HepG2 (cell line): ENCODE data around the gene DIP2C. TPM values are rescaled to one million over a fixed set of nuclear protein-coding genes. Genes with fewer than 3 reads are reported as not detected.

Experiments used
- ATAC-seq: fragments of 200-7000 bp; cut with Tn5 transposase; 3 replicates; pipeline ENCODE4 v1.9.1; 2020; ENCODE audit warnings: mild to moderate bottlenecking, moderate library complexity
- BruUV-seq: library from RNA; stranded (reverse); fragments of 400-500 nt; replicated peaks from 2 replicates; lab custom pipeline; 2021; lab: Mats Ljungman, UMichigan
- CTCF ChIA-PET: fragments of 300-600 bp; formaldehyde crosslinking; extraction: SDS; loops from one replicate; lab custom pipeline; 2021; ENCODE audit warnings: low total read pairs, inconsistent platforms, low intra/inter-chr PET ratio; lab: Yijun Ruan, JAX
- POLR2A ChIA-PET: fragments of 350-600 bp; sonication (Branson Sonifier 250); formaldehyde crosslinking; loops from one replicate; lab custom pipeline; 2020; ENCODE audit warnings: antibody characterized with exemption, inconsistent platforms; lab: Yijun Ruan, JAX
- DNase-seq: peaks from one replicate; pipeline ENCODE4 v3.0.0-alpha.2; 2015; ENCODE audit warnings: low spot score
- FAIRE-seq: peaks from 3 replicates; lab custom pipeline; 2011; peaks lifted over from hg19 to GRCh38; lab: Jason Lieb, UNC
- H2AFZ ChIP-seq: one replicate; pipeline ENCODE4 v1.6.1; 2011; ENCODE audit warnings: low read length, inconsistent platforms
- H3K27ac ChIP-seq: fragments of 300-600 bp; 3 replicates; pipeline ENCODE4 v1.8.0; 2011; ENCODE audit warnings: mixed run types, mild to moderate bottlenecking, mixed read lengths, low read length, inconsistent platforms; ENCODE audit not compliant: insufficient read depth; ENCODE audit errors: extremely low read length
- H3K27me3 ChIP-seq, 2 experiments: fragments of 200-600 bp in 1 of 2; 2 replicates in 1 of 2; 3 replicates in 1 of 2; pipeline versions ENCODE4 v1.6.0 to v1.8.0; 2011; ENCODE audit warnings: low read length in 2 of 2, mild to moderate bottlenecking in 2 of 2, moderate library complexity in 2 of 2, inconsistent platforms in 1 of 2; ENCODE audit not compliant: insufficient read depth in 2 of 2, control insufficient read depth in 1 of 2
- H3K36me3 ChIP-seq, 2 experiments: fragments of 200-600 bp in 1 of 2; replicated peaks in 1 of 2; 2 replicates in 1 of 2; 3 replicates in 1 of 2; pipeline versions ENCODE4 v1.5.1 to v1.8.0; 2011; ENCODE audit warnings: low read length in 2 of 2, inconsistent platforms in 1 of 2; ENCODE audit not compliant: insufficient read depth in 2 of 2, control insufficient read depth in 1 of 2
- H3K4me1 ChIP-seq: 2 replicates; pipeline ENCODE4 v1.5.1; 2012; ENCODE audit warnings: low read length, inconsistent platforms; ENCODE audit not compliant: insufficient read depth
- H3K4me2 ChIP-seq: 2 replicates; pipeline ENCODE4 v1.6.0; 2011; ENCODE audit warnings: low read depth, low read length, inconsistent platforms
- H3K4me3 ChIP-seq, 3 experiments: fragments of 200-600 bp in 1 of 3; sonication (generic), shearing (Covaris generic) in 1 of 3; replicated peaks in 1 of 3; 2 replicates each; pipeline ENCODE4 v1.5.1; 2011 to 2016; ENCODE audit warnings: low read length in 3 of 3, inconsistent platforms in 2 of 3, low read depth in 2 of 3, mild to moderate bottlenecking in 2 of 3, control low read depth in 1 of 3, mixed read lengths in 1 of 3; ENCODE audit not compliant: insufficient read depth in 1 of 3
- H3K79me2 ChIP-seq: one replicate; pipeline ENCODE4 v1.6.1; 2011; ENCODE audit warnings: low read length, inconsistent platforms; ENCODE audit not compliant: insufficient read depth
- H3K9ac ChIP-seq: 2 replicates; pipeline ENCODE4 v1.6.0; 2011; ENCODE audit warnings: mild to moderate bottlenecking, low read depth, low read length, inconsistent platforms; ENCODE audit not compliant: insufficient read depth
- H3K9me3 ChIP-seq: 2 replicates; pipeline ENCODE4 v1.5.1; 2012; ENCODE audit warnings: mild to moderate bottlenecking, low read length
- H4K20me1 ChIP-seq: 2 replicates; pipeline ENCODE4 v1.6.0; 2011; ENCODE audit warnings: inconsistent platforms, mild to moderate bottlenecking, low read length, moderate library complexity; ENCODE audit not compliant: insufficient read depth
- CEBPB ChIP-seq: IDR thresholded peaks from 2 replicates; pipeline ENCODE4 v1.6.1; 2011; ENCODE audit warnings: low read depth, low read length, improper control_type of control experiment, borderline replicate concordance
- ETV5 ChIP-seq: IDR thresholded peaks from 2 replicates; pipeline ENCODE4 v1.6.1; 2018; ENCODE audit warnings: missing biosample characterization, missing genetic modification reagents, inconsistent platforms, borderline replicate concordance
- GRHL1 ChIP-seq: sonication (generic); formaldehyde crosslinking; conservative IDR thresholded peaks from 2 replicates; pipeline ENCODE4 v1.8.0; 2022; ENCODE audit warnings: missing genetic modification reagents
- HDAC6 ChIP-seq: fragments of 200-600 bp; sonication (generic); IDR thresholded peaks from 2 replicates; pipeline ENCODE4 v1.7.0; 2017; ENCODE audit warnings: mild to moderate bottlenecking, antibody characterized with exemption, low read length, low read depth
- HINFP ChIP-seq: sonication (generic); formaldehyde crosslinking; IDR thresholded peaks from 2 replicates; pipeline ENCODE4 v1.4.0; 2020; ENCODE audit warnings: low read depth, mild to moderate bottlenecking, missing genetic modification reagents
- HNF4A ChIP-seq: sonication (generic); formaldehyde crosslinking; IDR thresholded peaks from 2 replicates; pipeline ENCODE4 v1.4.0; 2020; ENCODE audit warnings: missing genetic modification reagents
- JUNB ChIP-seq: sonication (generic); formaldehyde crosslinking; IDR thresholded peaks from 2 replicates; pipeline ENCODE4 v1.8.0; 2022; ENCODE audit warnings: missing genetic modification reagents, mild to moderate bottlenecking, borderline replicate concordance
- KLF16 ChIP-seq, 2 experiments: sonication (generic) in 1 of 2; formaldehyde crosslinking in 1 of 2; IDR thresholded peaks; 2 replicates each; pipeline versions ENCODE4 v1.6.1 to v1.8.0; 2016 to 2023; ENCODE audit warnings: missing genetic modification reagents in 2 of 2, missing compliant biosample characterization in 1 of 2
- PAX8 ChIP-seq: sonication (generic); formaldehyde crosslinking; IDR thresholded peaks from 2 replicates; pipeline ENCODE4 v1.8.0; 2022; ENCODE audit warnings: mild to moderate bottlenecking, missing genetic modification reagents, borderline replicate concordance
- TBX3 ChIP-seq: fragments of 450-650 bp; IDR thresholded peaks from 2 replicates; pipeline ENCODE4 v1.6.1; 2017; ENCODE audit warnings: antibody characterized with exemption, mild to moderate bottlenecking, inconsistent platforms, borderline replicate concordance
- TFAP4 ChIP-seq: sonication (generic); IDR thresholded peaks from 2 replicates; pipeline ENCODE4 v1.6.1; 2016; ENCODE audit warnings: low read depth, borderline replicate concordance
- ZFAT ChIP-seq: sonication (generic); formaldehyde crosslinking; conservative IDR thresholded peaks from 2 replicates; pipeline ENCODE4 v1.8.1; 2023; ENCODE audit warnings: missing genetic modification reagents, inconsistent platforms
- ZNF232 ChIP-seq: sonication (generic); formaldehyde crosslinking; IDR thresholded peaks from 2 replicates; pipeline ENCODE4 v1.4.0; 2020; ENCODE audit warnings: missing genetic modification reagents, borderline replicate concordance
- ZNF414 ChIP-seq: sonication (generic); formaldehyde crosslinking; IDR thresholded peaks from 2 replicates; pipeline ENCODE4 v1.5.0; 2020; ENCODE audit warnings: missing genetic modification reagents
- ZNF510 ChIP-seq: sonication (generic); formaldehyde crosslinking; IDR thresholded peaks from 2 replicates; pipeline ENCODE4 v1.4.0; 2020; ENCODE audit warnings: low read depth, mild to moderate bottlenecking, missing genetic modification reagents
- ZNF512B ChIP-seq: sonication (generic); formaldehyde crosslinking; IDR thresholded peaks from 2 replicates; pipeline ENCODE4 v1.5.1; 2020; ENCODE audit warnings: missing genetic modification reagents, mild to moderate bottlenecking, borderline replicate concordance
- WGBS: methylation state at CpG from one replicate; pipeline ENCODE4 v1.1.6; 2017; ENCODE audit warnings: low lambda C conversion rate; 5-methylcytosine and 5-hydroxymethylcytosine counted together
- in situ Hi-C: cut with HindIII; loops from 2 replicates; pipeline ENCODE4 v1.10.0; 2017; ENCODE audit warnings: low pct_unique_long_range_greater_than_20kb; ENCODE audit not compliant: extremely low pct_ligation_motif_present
- intact Hi-C: fragments of 100-400 bp; cut with micrococcal nuclease; formaldehyde crosslinking; loops from one replicate; pipeline ENCODE4 v1.10.0; 2022; ENCODE audit not compliant: unreplicated experiment
- polyA plus RNA-seq, 8 experiments: library from polyadenylated mRNA; depleted of rRNA in 3 of 8; stranded (reverse) in 7 of 8; unstranded in 1 of 8; fragments of >200 nt; fragmentation: Illumina TruSeq in 4 of 8; extraction: Trizol in 4 of 8; gene quantifications; 2 replicates each; pipeline versions ENCODE4 v1.2.1 to v1.2.3, GENCODE V29; 2011 to 2016; ENCODE audit warnings: low read depth in 4 of 8, missing spikeins in 1 of 8, mixed read lengths in 1 of 8; ENCODE audit not compliant: insufficient read depth in 1 of 8
- total RNA-seq, 5 experiments: library from RNA; depleted of rRNA; stranded (reverse); fragments of >200 nt; fragmentation: Illumina TruSeq; extraction: Trizol; gene quantifications; 2 replicates each; pipeline ENCODE4 v1.2.3, GENCODE V29; 2016; ENCODE audit warnings: low read depth in 1 of 5

Gene DIP2C
- total and polyA plus RNA-seq, 2 of the 13 experiments (the other 11 are each of a cell fraction or from before 2014, with no cell fraction given): 2.2 to 2.7 TPM

GRCh38 chr10:393106-393745 is 296.2 kb downstream of the DIP2C start (continued):
- TF ChIP-seq ZNF512B (no peak), ZFAT (no peak), TBX3 (no peak), HINFP (CRISPR knock-in tag) (no peak), ETV5 (CRISPR knock-in tag) (no peak), PAX8 (CRISPR knock-in tag) (no peak)

- POLR2A ChIA-PET: no interaction called here
- Histone ChIP-seq H3K9ac (no peak overlapping the region), H3K4me1 (peaks cover 14% of the 10 kb centered on the region), H4K20me1 (no peaks in the 10 kb centered on the region), H3K4me2 (no peak overlapping the region), H2AFZ (no peak overlapping the region), H3K36me3 (no peaks in the 10 kb centered on the region; a peak in 1 of 5 replicates), H3K27me3 (no peaks in the 10 kb centered on the region), H3K9me3 (no peaks in the 10 kb centered on the region), H3K27ac (no peak overlapping the region), H3K79me2 (no peaks in the 10 kb centered on the region), H3K4me3 (no peak overlapping the region)
- in situ Hi-C loops (no loop called here), intact Hi-C loops (no loop called here)
- DNase-seq (no peak), FAIRE-seq (no peak), ATAC-seq (no peak)
- BruUV-seq: no TSS peak
- WGBS: 96% methylated on average over 21 of the region's 21 CpGs
- CTCF ChIA-PET: no interaction called here
- TF ChIP-seq KLF16 (CRISPR knock-in tag; IDR thresholded peaks at IDR 0.05) (no peak), HNF4A (CRISPR knock-in tag) (no peak), GRHL1 (CRISPR knock-in tag) (no peak), JUNB (no peak), CEBPB (no peak), TFAP4 (no peak), HDAC6 (no peak), ZNF510 (CRISPR knock-in tag) (no peak), ZNF414 (CRISPR knock-in tag) (no peak), ZNF232 (CRISPR knock-in tag) (no peak)
These were observed 296.8 kb downstream of the DIP2C start for GRCh38 chr10:392705-393037.
